Subcutaneous abdominal adipose tissue (tissue), 5 donors: ENCODE data around the gene BNC2.

Experiments
- H3K27ac ChIP-seq: one replicate; pipeline ENCODE4 v1.7.0; 2013; ENCODE audit warnings: low read depth, mild to moderate bottlenecking, inconsistent platforms, low read length, moderate library complexity
- H3K27me3 ChIP-seq, 5 donors: one replicate each; pipeline ENCODE4 v1.7.0; 2013; ENCODE audit warnings: low read length in 5 of 5, inconsistent platforms in 1 of 5; ENCODE audit not compliant: control insufficient read depth in 5 of 5, insufficient read depth in 4 of 5
- H3K36me3 ChIP-seq, 5 donors: one replicate each; pipeline ENCODE4 v1.7.0; 2013; ENCODE audit warnings: low read length in 5 of 5; ENCODE audit not compliant: control insufficient read depth in 5 of 5, insufficient read depth in 5 of 5
- H3K4me1 ChIP-seq, 5 donors: one replicate each; pipeline ENCODE4 v1.7.0; 2013; ENCODE audit warnings: low read length in 5 of 5, mild to moderate bottlenecking in 3 of 5, moderate library complexity in 1 of 5; ENCODE audit not compliant: control insufficient read depth in 5 of 5, insufficient read depth in 5 of 5
- H3K4me3 ChIP-seq, 5 donors: one replicate each; pipeline ENCODE4 v1.7.0; 2013; ENCODE audit warnings: low read length in 5 of 5, low read depth in 1 of 5
- H3K9ac ChIP-seq, 5 donors: one replicate each; pipeline ENCODE4 v1.7.0; 2013; ENCODE audit warnings: low read length in 5 of 5, mild to moderate bottlenecking in 4 of 5, moderate library complexity in 3 of 5
- H3K9me3 ChIP-seq, 5 donors: one replicate each; pipeline ENCODE4 v1.7.0; 2013; ENCODE audit warnings: low read length in 5 of 5; ENCODE audit not compliant: control insufficient read depth in 5 of 5
- donor health status: healthy.
- donor health status: healthy.
- donor health status: healthy.
- donor health status: healthy.
- donor health status: healthy.

The BNC2 gene

DNA sequence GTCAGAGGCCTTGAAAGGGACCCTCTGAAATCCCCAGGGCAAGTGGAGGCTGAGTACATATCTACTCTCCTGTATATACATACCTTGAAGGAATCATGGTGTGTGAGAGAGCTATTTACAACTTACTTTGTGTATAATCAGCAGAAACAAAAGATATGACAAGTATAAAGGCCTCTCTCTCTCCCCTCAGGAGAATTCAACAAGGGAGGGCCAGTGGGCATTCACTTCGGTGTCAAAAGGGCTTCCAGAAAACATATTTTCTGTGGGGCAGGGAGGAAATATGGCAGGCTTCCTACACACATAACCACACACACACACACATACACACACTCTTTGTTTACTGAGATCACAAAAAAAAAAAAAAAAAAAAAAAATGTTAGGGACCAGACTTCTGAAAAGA is 181.7 kb downstream of the BNC2 start:
- no peak overlapping the region for H3K9ac ChIP-seq
- H3K27me3 ChIP-seq: no peaks in the 10 kb centered on the region
- H3K4me1 ChIP-seq: peaks cover 0 to 14% (median 9%) of the 10 kb centered on the region in 5 donors
- no peak overlapping the region for H3K4me3 ChIP-seq
- no peaks in the 10 kb centered on the region for H3K36me3 ChIP-seq
- no peaks in the 10 kb centered on the region for H3K9me3 ChIP-seq
- H3K27ac ChIP-seq: no peak overlapping the region

DNA sequence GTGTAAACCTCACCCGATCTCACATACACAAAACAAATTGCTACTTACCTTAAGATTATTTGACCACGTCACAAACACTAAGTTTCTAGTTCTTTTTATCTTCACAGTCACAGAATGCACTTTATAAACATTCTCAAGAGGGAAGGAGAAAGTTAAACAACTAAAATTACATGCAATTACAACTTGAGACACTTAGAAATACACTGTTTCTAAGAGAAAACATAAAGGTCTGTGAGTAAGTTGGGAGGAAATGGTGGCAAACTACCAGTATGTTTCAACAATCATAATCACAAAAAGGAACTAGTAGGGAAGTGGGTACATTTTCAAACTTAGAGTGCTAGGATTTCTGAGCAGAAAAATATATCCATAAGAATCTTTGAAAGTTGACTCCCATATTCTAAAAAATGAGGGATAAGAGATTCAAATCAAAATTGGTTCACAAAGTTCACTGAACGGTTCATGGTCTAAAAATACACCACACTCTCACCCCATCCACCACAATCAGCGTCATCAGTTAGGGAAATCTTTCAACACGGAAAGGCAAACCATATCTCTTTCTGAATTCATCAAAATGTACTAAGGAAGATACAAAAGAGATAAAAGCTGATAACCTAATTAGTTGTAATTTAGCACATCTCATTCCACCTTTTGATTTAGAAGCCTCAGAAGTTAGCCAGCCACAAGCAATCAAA is 182.6 kb downstream of the BNC2 start:
- Histone ChIP-seq H3K27ac (no peak overlapping the region), H3K4me1 (peaks cover 0 to 14% (median 9%) of the 10 kb centered on the region in 5 donors), H3K27me3 (no peaks in the 10 kb centered on the region), H3K9me3 (no peaks in the 10 kb centered on the region), H3K36me3 (no peaks in the 10 kb centered on the region), H3K9ac (no peak overlapping the region), H3K4me3 (no peak overlapping the region)

DNA sequence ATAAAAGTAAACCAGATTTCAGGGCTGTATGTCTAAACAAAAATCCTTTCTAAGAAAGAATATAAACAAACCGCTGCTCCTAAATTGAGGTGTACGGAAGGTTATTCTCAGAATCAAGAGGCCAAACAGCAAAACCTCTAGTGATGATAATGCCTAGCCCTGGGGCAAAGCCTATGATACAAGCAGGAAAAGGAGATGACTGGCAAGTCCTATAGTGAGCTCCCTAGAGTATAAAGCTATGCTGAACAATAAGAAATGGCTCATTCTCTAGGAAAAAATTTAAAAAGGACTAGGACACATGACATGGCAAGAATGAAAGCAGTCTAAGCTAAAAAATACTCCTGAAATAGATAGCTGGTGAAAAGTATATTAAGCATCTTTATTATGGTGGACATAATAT is 187.1 kb downstream of the BNC2 start:
- no peaks in the 10 kb centered on the region for H3K9me3 ChIP-seq
- H3K9ac ChIP-seq: no peak overlapping the region
- peaks cover 0 to 4% (median 2%) of the 10 kb centered on the region in 5 donors for H3K4me1 ChIP-seq
- no peak overlapping the region for H3K4me3 ChIP-seq
- H3K27me3 ChIP-seq: no peaks in the 10 kb centered on the region
- no peak overlapping the region for H3K27ac ChIP-seq
- no peaks in the 10 kb centered on the region for H3K36me3 ChIP-seq

DNA sequence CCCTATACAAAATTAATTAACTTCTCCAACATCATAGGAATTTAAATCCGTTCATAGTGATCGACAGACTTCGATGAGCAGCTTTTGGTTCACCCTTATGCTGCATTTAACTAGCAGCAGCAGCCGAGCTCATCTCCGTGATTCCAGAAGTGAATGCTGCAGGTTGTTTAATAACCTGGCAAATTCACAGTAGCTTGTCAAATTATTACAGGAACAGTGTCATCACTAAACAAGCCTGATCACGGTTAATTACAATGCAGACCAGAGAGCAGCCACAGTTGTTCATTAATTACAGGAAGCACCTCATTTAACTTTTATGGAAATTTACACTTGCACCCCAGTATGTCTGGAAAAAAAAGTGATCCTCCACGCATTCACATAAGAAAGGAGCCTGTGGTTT is 188.2 kb downstream of the BNC2 start:
- H3K27ac ChIP-seq: no peak overlapping the region
- H3K4me3 ChIP-seq: no peak overlapping the region
- no peaks in the 10 kb centered on the region for H3K9me3 ChIP-seq
- no peaks in the 10 kb centered on the region for H3K27me3 ChIP-seq
- H3K36me3 ChIP-seq: no peaks in the 10 kb centered on the region
- no peak overlapping the region for H3K9ac ChIP-seq
- peaks cover 0 to 4% (median 2%) of the 10 kb centered on the region in 5 donors for H3K4me1 ChIP-seq

DNA sequence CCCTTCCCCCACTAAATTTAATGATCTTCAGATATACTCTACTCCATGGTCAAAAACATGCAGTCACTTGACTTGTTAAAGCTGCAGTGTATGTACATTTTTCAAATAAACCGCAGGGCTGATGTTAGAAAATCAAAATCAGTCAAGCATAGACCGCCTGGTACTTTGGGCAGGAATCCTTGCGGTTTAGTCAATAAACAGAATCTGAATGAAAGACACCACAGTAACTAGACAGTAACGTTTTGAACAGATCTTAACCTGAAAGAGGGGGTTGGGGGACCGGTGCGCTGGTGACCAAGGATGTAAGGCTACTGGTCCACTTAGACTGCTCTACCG is 188.8 kb downstream of the BNC2 start:
- no peaks in the 10 kb centered on the region for H3K36me3 ChIP-seq
- peaks cover 0 to 4% (median 2%) of the 10 kb centered on the region in 5 donors for H3K4me1 ChIP-seq
- no peak overlapping the region for H3K27ac ChIP-seq
- H3K27me3 ChIP-seq: no peaks in the 10 kb centered on the region
- H3K9ac ChIP-seq: no peak overlapping the region
- H3K4me3 ChIP-seq: no peak overlapping the region
- H3K9me3 ChIP-seq: no peaks in the 10 kb centered on the region

DNA sequence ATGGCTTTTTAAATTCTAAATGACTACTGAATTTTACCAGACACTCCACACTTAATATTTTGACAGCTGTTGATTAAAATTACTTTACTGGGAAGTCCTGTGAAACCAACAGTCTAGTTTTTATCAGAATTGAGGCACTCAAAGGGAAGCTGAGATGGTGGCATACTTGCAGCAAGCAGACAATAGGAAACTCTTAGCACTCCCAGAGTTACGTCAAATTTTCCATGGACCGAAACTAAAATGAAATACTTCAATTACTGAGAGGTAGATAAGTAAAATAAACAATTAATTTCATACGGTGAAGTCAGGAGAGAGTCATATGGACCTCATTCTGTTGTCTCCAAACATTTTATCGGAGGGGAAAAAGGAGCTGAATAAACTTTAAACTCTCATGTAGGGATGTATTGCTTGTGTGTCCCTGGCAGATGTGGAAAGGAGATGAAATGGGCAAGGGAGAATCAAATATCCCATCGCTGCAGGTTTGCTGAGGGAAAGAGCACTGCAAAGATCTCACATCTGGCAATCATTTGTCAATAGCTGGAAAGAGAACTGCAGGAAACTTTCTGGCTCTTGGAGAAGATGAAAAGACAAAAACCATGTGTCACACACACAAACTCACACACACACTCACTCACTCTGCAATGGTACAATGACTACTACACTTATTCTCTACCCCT is 189.4 kb downstream of the BNC2 start:
- H3K4me1 ChIP-seq: peaks cover 0 to 4% (median 2%) of the 10 kb centered on the region in 5 donors
- H3K27me3 ChIP-seq: no peaks in the 10 kb centered on the region
- H3K27ac ChIP-seq: no peak overlapping the region
- no peak overlapping the region for H3K9ac ChIP-seq
- H3K4me3 ChIP-seq: no peak overlapping the region
- no peaks in the 10 kb centered on the region for H3K9me3 ChIP-seq
- H3K36me3 ChIP-seq: no peaks in the 10 kb centered on the region

DNA sequence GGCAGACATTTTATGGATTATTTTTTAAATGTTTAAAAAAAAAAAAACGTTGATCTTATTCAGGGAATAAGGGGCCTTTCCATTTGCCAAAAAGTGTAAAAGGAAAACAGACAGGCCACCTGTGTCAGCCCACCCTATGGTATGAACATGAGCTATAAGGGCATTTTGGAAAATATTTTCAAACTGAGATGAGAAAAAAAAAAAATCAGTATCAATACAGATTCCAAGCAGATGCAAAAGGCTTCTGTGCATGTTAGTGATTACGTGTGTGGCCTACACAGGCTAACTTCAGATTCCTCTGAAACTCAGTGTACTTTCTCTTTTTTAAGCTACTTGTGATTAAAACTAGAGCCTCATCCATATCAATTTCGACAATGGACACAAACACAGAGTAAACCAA is 189.9 kb downstream of the BNC2 start:
- H3K9ac ChIP-seq: no peak overlapping the region
- H3K36me3 ChIP-seq: no peaks in the 10 kb centered on the region
- H3K27ac ChIP-seq: no peak overlapping the region
- H3K4me1 ChIP-seq: peaks cover 0 to 4% (median 2%) of the 10 kb centered on the region in 5 donors
- no peaks in the 10 kb centered on the region for H3K9me3 ChIP-seq
- H3K27me3 ChIP-seq: no peaks in the 10 kb centered on the region
- H3K4me3 ChIP-seq: no peak overlapping the region

DNA sequence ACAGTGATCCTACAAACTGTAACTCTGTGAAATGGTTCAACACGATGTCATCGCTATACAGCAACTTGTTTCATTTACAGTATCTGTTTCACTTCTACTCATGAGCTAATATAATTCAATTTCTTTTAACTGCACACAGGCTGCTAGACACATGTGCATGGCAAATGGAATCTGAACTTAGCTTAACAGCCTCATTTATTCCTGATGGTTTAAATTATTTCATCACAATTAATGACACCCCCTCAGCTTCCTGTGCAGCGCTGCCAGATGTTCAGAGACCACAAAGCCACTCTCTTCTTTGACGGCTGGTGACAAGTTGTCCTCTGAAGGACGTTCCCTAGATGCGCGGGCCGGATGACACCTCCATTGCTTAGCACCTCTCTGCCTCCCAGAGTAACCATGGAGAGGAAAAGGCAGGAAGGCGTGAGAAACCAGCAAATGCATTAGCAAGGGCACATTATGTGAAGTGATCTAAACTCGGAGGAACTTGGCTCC is 191.1 kb downstream of the BNC2 start:
- no peaks in the 10 kb centered on the region for H3K36me3 ChIP-seq
- H3K9me3 ChIP-seq: no peaks in the 10 kb centered on the region
- H3K4me1 ChIP-seq: peaks cover 0 to 4% (median 2%) of the 10 kb centered on the region in 5 donors
- H3K27ac ChIP-seq: no peak overlapping the region
- H3K27me3 ChIP-seq: no peaks in the 10 kb centered on the region
- H3K4me3 ChIP-seq: no peak overlapping the region
- no peak overlapping the region for H3K9ac ChIP-seq

DNA sequence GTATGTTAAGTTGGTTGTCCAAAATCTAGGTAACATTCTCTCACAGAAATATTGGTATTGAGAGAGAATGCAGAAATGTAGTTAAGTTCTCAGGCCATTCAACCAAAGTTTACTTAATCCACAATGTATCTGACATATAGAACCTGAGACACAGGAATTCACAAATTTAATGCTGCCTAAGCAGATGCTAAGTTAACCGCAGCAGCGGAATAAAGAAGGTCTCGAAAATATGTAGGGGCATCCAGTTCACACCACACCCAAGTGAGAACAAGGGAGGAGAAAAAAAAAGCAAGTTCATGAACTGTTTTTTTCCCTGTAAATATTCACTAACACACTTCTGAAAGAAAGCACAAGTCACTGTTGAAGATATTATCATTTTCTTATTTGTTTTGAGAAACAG is 194.0 kb downstream of the BNC2 start:
- H3K27me3 ChIP-seq: no peaks in the 10 kb centered on the region
- H3K4me3 ChIP-seq: no peak overlapping the region
- peaks cover 0 to 4% (median 2%) of the 10 kb centered on the region in 5 donors for H3K4me1 ChIP-seq
- no peak overlapping the region for H3K9ac ChIP-seq
- no peaks in the 10 kb centered on the region for H3K9me3 ChIP-seq
- no peak overlapping the region for H3K27ac ChIP-seq
- H3K36me3 ChIP-seq: no peaks in the 10 kb centered on the region

DNA sequence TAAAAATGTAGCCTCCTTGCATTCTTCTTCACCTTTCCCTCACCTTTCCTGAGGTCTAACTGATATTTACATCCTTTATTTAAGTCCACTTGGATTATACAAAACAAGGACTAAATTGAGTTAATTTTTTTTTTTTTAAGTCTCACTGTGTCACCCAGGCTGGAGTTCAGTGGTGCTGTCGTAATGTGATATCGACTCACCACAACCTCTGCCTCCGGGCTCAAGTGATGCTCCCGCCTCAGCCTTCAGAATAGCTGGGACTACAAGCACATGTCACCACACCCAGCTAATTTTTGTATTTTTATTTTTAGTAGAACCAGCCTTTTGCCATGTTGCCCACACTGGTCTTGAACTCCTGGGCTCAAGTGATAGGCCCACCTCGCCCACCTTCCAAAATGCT is 195.3 kb downstream of the BNC2 start:
- H3K27ac ChIP-seq: no peak overlapping the region
- no peaks in the 10 kb centered on the region for H3K9me3 ChIP-seq
- H3K4me3 ChIP-seq: no peak overlapping the region
- peaks cover 0 to 2% (median 0%) of the 10 kb centered on the region in 5 donors for H3K4me1 ChIP-seq
- H3K36me3 ChIP-seq: no peaks in the 10 kb centered on the region
- no peak overlapping the region for H3K9ac ChIP-seq
- no peaks in the 10 kb centered on the region for H3K27me3 ChIP-seq
